Breast epithelium (tissue), 3 donors: Measurements from ENCODE around the gene DNAJC10.

Experiments
- CTCF ChIP-seq, 3 donors: fragments of 450-650 bp; IDR thresholded peaks; one replicate each; pipeline ENCODE4 v1.5.1; 2016 to 2017; ENCODE audit warnings: antibody characterized with exemption in 3 of 3, mild to moderate bottlenecking in 3 of 3, moderate library complexity in 3 of 3
- POLR2A ChIP-seq: fragments of 450-650 bp; IDR thresholded peaks from one replicate; pipeline ENCODE4 v1.6.1; 2016; ENCODE audit warnings: antibody characterized with exemption, mild to moderate bottlenecking, moderate library complexity
- POLR2AphosphoS5 ChIP-seq, 3 donors: sonication (generic); formaldehyde crosslinking; IDR thresholded peaks; one replicate each; pipeline ENCODE4 v1.6.1; 2017; ENCODE audit warnings: antibody characterized with exemption in 3 of 3

- TF ChIP-seq POLR2A (no peak), POLR2AphosphoS5 (IDR thresholded peaks at IDR 0.05) (no peak), CTCF (IDR thresholded peaks at IDR 0.05) (no peak)
Observed at GRCh38 chr2:182754231-182754630, 38.2 kb downstream of the DNAJC10 start.
